GM19043 (cell line): ENCODE measurements around the gene INMT.

Experiments used
- ATAC-seq: cut with Tn5 transposase; IDR thresholded peaks from one replicate; pipeline ENCODE4 v1.9.1; 2021; ENCODE audit warnings: low read depth; ENCODE audit not compliant: unreplicated experiment

The INMT gene

GRCh38 chr7:30750683-30751650 is 968 bp upstream of the INMT start:
- ATAC-seq = no peak

- ATAC-seq = no peak
These were observed 549 bp downstream of the INMT start for GRCh38 chr7:30752484-30752883.

GRCh38 chr7:30752979-30753378 is 1.0 kb downstream of the INMT start:
- no peak for ATAC-seq

- no peak for ATAC-seq
These were observed 2.5 kb downstream of the INMT start for GRCh38 chr7:30754315-30754877.

GRCh38 chr7:30755384-30756154 is 3.6 kb downstream of the INMT start:
- ATAC-seq = no peak

GRCh38 chr7:30757342-30757692 is 5.4 kb downstream of the INMT start:
- no peak for ATAC-seq

GRCh38 chr7:30760514-30761213 is 8.7 kb downstream of the INMT start:
- ATAC-seq = no peak

GRCh38 chr7:30761214-30762156 is 9.6 kb downstream of the INMT start:
- ATAC-seq = no peak

- peak; percentile 95 for ATAC-seq
These were observed 12.4 kb downstream of the INMT start for GRCh38 chr7:30764030-30764975.

GRCh38 chr7:30765408-30765807 is 13.5 kb downstream of the INMT start:
- no peak for ATAC-seq

- no peak for ATAC-seq
These were observed 18.9 kb downstream of the INMT start for GRCh38 chr7:30770845-30771173.

GRCh38 chr7:30771174-30771879 is 19.4 kb downstream of the INMT start, which contains the start of gene MINDY4:
MINDY4 (plus strand) TSS chr7:30771417; CDS start chr7:30771494, 77 bp downstream.
- peak; percentile 73 for ATAC-seq

GRCh38 chr7:30771880-30772425 is 20.0 kb downstream of the INMT start:
- peak; percentile 30 for ATAC-seq

- no peak for ATAC-seq
These were observed 21.0 kb downstream of the INMT start for GRCh38 chr7:30772984-30773383.

- ATAC-seq = no peak
These were observed 24.1 kb downstream of the INMT start for GRCh38 chr7:30775992-30776391.

GRCh38 chr7:30776971-30777370 is 25.0 kb downstream of the INMT start:
- ATAC-seq = no peak

- ATAC-seq = no peak
These were observed 26.5 kb downstream of the INMT start for GRCh38 chr7:30778255-30779025.
